ENCODE measurements around the gene MCAM. TPM values are rescaled to one million over a fixed set of nuclear protein-coding genes. Genes with fewer than 3 reads are reported as not detected.

Gene MCAM
- total RNA-seq, 1 donor from 2014 or later = 23.3 TPM

GRCh38 chr11:119307974-119308373, 9.0 kb downstream of the MCAM start:
- H3F3A ChIP-seq (ENCODE audit: low read depth) = peaks cover 14% of the 10 kb centered on the region
- Mint-ChIP-seq H3K4me3 (no peak overlapping the region), H3K36me3 (peaks cover 15% of the 10 kb centered on the region), H3K27ac (no peak overlapping the region), H3K4me1 (peaks cover 14% of the 10 kb centered on the region), H3K9me3 (no peaks in the 10 kb centered on the region), H3K27me3 (ENCODE audit: insufficient read depth, low read depth) (no peaks in the 10 kb centered on the region)
- H3K4me2 ChIP-seq = no peak overlapping the region
- H3K9ac ChIP-seq = no peak overlapping the region
- TF ChIP-seq EZH2 (IDR thresholded peaks at IDR 0.05) (no peak), EZH2phosphoT487 (IDR thresholded peaks at IDR 0.05) (no peak), CTCF (IDR thresholded peaks at IDR 0.05) (no peak)
- H3K27ac ChIP-seq = no peak overlapping the region
- H3K4me1 ChIP-seq = peaks cover 11% of the 10 kb centered on the region
- no peaks in the 10 kb centered on the region for H3K36me3 ChIP-seq
- H3K79me2 ChIP-seq (ENCODE audit: low read depth) = no peaks in the 10 kb centered on the region
- no peak overlapping the region for H2AFZ ChIP-seq (replicated peaks)
- H3K4me3 ChIP-seq = no peak overlapping the region
- H3K9me3 ChIP-seq (ENCODE audit: low read depth) = no peaks in the 10 kb centered on the region
- H3K27me3 ChIP-seq = no peaks in the 10 kb centered on the region
- no peak for DNase-seq (ENCODE audit: low spot score)
- peaks cover 10% of the 10 kb centered on the region for H4K20me1 ChIP-seq (ENCODE audit: low read depth)

GRCh38 chr11:119307219-119307618, 9.7 kb downstream of the MCAM start:
- H3K4me3 Mint-ChIP-seq = no peak overlapping the region
- Histone ChIP-seq H3K9me3 (ENCODE audit: low read depth) (no peaks in the 10 kb centered on the region), H3K79me2 (ENCODE audit: low read depth) (no peaks in the 10 kb centered on the region), H3K4me3 (no peak overlapping the region), H2AFZ (replicated peaks) (no peak overlapping the region), H3K4me2 (peak overlapping the region; percentile 28), H4K20me1 (ENCODE audit: low read depth) (peaks cover 10% of the 10 kb centered on the region), H3K27ac (peak overlapping the region; percentile 17), H3K36me3 (no peaks in the 10 kb centered on the region), H3K9ac (no peak overlapping the region), H3F3A (ENCODE audit: low read depth) (peaks cover 14% of the 10 kb centered on the region), H3K27me3 (no peaks in the 10 kb centered on the region), H3K4me1 (peaks cover 11% of the 10 kb centered on the region)
- no peak overlapping the region for H3K27ac Mint-ChIP-seq
- no peaks in the 10 kb centered on the region for H3K9me3 Mint-ChIP-seq
- no peaks in the 10 kb centered on the region for H3K27me3 Mint-ChIP-seq (ENCODE audit: insufficient read depth, low read depth)
- H3K36me3 Mint-ChIP-seq = peaks cover 19% of the 10 kb centered on the region
- peak; percentile 67 for DNase-seq (ENCODE audit: low spot score)
- TF ChIP-seq CTCF (IDR thresholded peaks at IDR 0.05) (peak; percentile 53), EZH2 (IDR thresholded peaks at IDR 0.05) (no peak)
- peaks cover 14% of the 10 kb centered on the region for H3K4me1 Mint-ChIP-seq

GRCh38 chr11:119306373-119306890, 10.5 kb downstream of the MCAM start:
- H3F3A ChIP-seq (ENCODE audit: low read depth) = peaks cover 14% of the 10 kb centered on the region
- TF ChIP-seq EZH2phosphoT487 (IDR thresholded peaks at IDR 0.05) (no peak), EZH2 (IDR thresholded peaks at IDR 0.05) (no peak), CTCF (IDR thresholded peaks at IDR 0.05) (no peak)
- Mint-ChIP-seq H3K27me3 (ENCODE audit: insufficient read depth, low read depth) (no peaks in the 10 kb centered on the region), H3K36me3 (peaks cover 21% of the 10 kb centered on the region), H3K4me3 (peak overlapping the region; percentile 42), H3K9me3 (no peaks in the 10 kb centered on the region), H3K27ac (peak overlapping the region; percentile 63), H3K4me1 (peaks cover 14% of the 10 kb centered on the region)
- peak overlapping the region; percentile 28 for H3K4me2 ChIP-seq
- H4K20me1 ChIP-seq (ENCODE audit: low read depth) = peaks cover 10% of the 10 kb centered on the region
- no peaks in the 10 kb centered on the region for H3K9me3 ChIP-seq (ENCODE audit: low read depth)
- peak overlapping the region; percentile 17 for H3K27ac ChIP-seq
- H2AFZ ChIP-seq (replicated peaks) = no peak overlapping the region
- no peaks in the 10 kb centered on the region for H3K79me2 ChIP-seq (ENCODE audit: low read depth)
- H3K4me3 ChIP-seq = no peak overlapping the region
- no peak overlapping the region for H3K9ac ChIP-seq
- H3K27me3 ChIP-seq = no peaks in the 10 kb centered on the region
- DNase-seq (ENCODE audit: low spot score) = no peak
- H3K4me1 ChIP-seq = peaks cover 11% of the 10 kb centered on the region
- no peaks in the 10 kb centered on the region for H3K36me3 ChIP-seq

Measured in neural progenitor cell (in vitro differentiated cells).